ENCODE results near the gene PTPRD.

PTPRD gene

DNA sequence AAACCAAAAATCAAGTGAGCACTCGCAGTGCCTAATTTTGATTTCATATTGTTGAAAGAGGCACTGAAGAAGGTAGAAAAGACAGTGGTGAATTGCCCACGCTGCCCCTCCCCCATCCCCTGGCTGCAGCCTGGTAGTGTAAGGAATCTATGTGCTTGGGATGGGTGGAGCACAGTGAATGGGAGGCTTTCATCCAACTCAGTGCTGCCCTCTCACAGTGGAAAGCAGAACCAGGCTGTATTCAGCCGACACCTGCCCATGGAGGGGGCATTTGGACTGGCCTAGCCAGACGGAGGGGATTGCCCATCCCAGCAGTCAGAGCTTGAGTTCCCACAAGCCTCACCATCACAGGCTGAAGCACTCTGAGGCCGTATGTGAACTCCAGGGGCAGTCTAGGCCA lies 2012.9 kb downstream of the PTPRD start:
- TF ChIP-seq, protein P1, sequence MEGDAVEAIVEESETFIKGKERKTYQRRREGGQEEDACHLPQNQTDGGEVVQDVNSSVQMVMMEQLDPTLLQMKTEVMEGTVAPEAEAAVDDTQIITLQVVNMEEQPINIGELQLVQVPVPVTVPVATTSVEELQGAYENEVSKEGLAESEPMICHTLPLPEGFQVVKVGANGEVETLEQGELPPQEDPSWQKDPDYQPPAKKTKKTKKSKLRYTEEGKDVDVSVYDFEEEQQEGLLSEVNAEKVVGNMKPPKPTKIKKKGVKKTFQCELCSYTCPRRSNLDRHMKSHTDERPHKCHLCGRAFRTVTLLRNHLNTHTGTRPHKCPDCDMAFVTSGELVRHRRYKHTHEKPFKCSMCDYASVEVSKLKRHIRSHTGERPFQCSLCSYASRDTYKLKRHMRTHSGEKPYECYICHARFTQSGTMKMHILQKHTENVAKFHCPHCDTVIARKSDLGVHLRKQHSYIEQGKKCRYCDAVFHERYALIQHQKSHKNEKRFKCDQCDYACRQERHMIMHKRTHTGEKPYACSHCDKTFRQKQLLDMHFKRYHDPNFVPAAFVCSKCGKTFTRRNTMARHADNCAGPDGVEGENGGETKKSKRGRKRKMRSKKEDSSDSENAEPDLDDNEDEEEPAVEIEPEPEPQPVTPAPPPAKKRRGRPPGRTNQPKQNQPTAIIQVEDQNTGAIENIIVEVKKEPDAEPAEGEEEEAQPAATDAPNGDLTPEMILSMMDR (IDR thresholded peaks at IDR 0.05; ENCODE audit: low read depth, low read length, missing control alignments): no peak
- H3K4me3 ChIP-seq (replicated peaks; ENCODE audit: low read depth, low read length): no peak overlapping the region
- DNase-seq (ENCODE audit: extremely low read depth, low read depth): no peak

DNA sequence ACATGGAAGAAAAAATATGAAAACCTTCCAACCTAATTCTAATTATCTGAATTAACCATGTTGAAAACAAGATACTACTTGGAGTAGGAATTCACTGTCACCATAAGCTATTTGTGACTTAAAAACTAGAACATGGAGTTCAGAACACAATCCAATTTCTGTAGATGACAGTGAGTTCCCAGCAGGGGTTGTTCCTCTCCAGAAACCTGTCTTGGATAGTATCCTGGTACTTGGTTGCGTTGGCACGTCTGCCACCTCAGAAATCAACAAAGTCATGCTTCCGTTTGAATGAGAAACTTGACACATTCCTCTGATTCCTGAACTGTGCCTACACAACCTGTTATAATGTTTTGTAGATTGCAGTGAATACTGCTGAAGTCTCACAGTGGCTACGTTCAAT lies 2023.3 kb downstream of the PTPRD start:
- no peak overlapping the region for H3K4me3 ChIP-seq (replicated peaks; ENCODE audit: low read depth, low read length)
- no peak for DNase-seq (ENCODE audit: extremely low read depth, low read depth)
- TF ChIP-seq, protein P1 (IDR thresholded peaks at IDR 0.05; ENCODE audit: low read depth, low read length, missing control alignments): no peak

DNA sequence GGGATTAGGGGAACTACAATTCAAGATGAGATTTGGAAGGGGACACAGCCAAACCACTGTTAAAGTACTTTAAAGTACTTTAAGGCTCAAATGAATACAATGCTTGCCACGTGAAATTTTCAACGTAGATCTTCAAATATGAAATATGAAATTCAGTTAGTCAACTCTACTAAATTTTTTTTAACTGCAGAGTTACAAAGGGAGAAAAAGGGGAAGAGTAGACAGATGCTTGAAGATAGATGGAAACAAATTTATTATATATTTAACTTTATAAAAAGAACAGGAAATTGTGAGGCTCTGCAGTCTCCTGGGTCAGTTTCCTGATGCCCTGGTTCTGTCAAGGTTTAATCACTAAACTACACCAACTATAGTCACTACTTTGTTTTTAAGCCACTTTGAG lies 2027.8 kb downstream of the PTPRD start:
- no peak for DNase-seq (ENCODE audit: extremely low read depth, low read depth)
- no peak overlapping the region for H3K4me3 ChIP-seq (replicated peaks; ENCODE audit: low read depth, low read length)
- TF ChIP-seq, protein P1 (IDR thresholded peaks at IDR 0.05; ENCODE audit: low read depth, low read length, missing control alignments): no peak

DNA sequence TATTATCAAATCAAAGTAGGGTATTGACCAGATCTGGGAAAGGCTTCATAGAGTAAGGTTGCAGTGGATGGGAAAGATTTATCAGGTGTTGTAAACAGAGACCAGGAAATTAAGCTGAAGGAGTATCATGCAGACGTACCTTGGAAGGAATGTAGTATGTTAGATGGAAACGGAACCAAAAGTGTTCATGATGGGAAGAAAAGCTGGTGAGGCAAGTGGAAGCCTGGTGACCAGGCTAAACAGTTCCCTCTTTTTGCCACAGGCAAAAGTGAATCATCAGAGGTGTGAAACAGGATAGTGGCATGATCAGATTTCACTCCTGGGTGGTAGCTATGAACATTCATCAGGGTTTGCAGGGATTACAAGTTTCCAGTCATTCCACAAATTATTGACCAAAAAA lies 2033.1 kb downstream of the PTPRD start:
- no peak for DNase-seq (ENCODE audit: extremely low read depth, low read depth)
- no peak overlapping the region for H3K4me3 ChIP-seq (replicated peaks; ENCODE audit: low read depth, low read length)
- TF ChIP-seq, protein P1 (IDR thresholded peaks at IDR 0.05; ENCODE audit: low read depth, low read length, missing control alignments): no peak

DNA sequence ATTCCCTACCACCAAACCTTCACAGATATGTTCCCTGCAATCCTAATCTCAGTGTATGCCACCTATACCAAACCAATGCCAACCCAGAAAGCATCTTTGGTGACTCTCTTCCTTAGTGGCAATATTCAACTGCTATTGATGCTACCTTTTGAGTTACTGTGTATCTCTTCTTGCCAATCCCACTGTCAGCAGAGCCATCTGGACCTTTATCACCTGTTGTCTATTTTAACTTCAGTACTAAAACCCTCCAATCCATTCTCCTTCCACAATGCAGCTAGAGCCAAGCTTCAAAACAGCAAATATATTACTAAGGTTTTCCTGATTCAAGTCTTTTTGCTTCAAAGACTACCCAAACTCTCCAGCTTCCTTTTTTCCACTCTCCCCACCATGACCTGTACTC lies 2036.1 kb downstream of the PTPRD start:
- TF ChIP-seq, protein P1 (IDR thresholded peaks at IDR 0.05; ENCODE audit: low read depth, low read length, missing control alignments): no peak
- DNase-seq (ENCODE audit: extremely low read depth, low read depth): no peak
- H3K4me3 ChIP-seq (replicated peaks; ENCODE audit: low read depth, low read length): no peak overlapping the region

DNA sequence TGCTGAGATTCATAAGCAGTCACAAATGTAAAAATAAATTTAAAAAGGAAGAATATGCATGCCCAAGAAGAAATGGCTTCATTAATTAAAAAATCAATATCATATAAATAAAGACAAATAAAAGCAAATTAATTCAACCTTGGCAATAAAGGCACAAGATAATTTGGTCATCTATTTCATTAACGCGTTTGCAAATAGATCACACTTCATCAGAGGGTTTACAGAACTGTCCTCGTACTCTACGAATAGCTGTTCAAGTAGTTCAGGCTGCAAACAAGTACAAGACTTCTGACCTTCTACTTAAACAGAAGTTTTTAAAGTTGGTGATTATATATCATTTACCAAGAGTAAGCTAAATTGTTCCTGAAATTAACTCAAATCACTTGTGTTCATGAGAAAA lies 2038.0 kb downstream of the PTPRD start:
- H3K4me3 ChIP-seq (replicated peaks; ENCODE audit: low read depth, low read length): no peak overlapping the region
- DNase-seq (ENCODE audit: extremely low read depth, low read depth): no peak
- TF ChIP-seq, protein P1 (IDR thresholded peaks at IDR 0.05; ENCODE audit: low read depth, low read length, missing control alignments): no peak

DNA sequence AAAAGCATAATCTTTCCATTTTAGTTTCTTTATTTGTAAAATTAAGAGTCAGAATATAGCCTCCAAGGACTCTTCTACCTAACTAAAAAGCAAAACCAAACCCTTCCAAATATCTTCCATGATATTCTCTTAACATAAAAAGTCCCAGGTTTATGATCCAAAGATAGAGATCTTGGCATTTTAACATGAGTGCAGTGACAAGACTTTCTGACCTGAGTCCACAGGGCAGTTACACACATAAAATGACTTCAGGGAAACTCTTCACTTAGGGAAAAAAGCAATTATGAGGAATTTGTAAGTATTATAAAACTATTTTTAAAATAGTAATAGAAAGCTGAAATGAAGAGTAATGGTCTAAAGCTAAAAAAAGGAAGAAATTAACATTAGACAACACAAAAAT lies 2040.6 kb downstream of the PTPRD start:
- TF ChIP-seq, protein P1 (IDR thresholded peaks at IDR 0.05; ENCODE audit: low read depth, low read length, missing control alignments): no peak
- no peak for DNase-seq (ENCODE audit: extremely low read depth, low read depth)
- no peak overlapping the region for H3K4me3 ChIP-seq (replicated peaks; ENCODE audit: low read depth, low read length)
